HG02571 (cell line): Measurements from ENCODE around the gene TRABD.
"Not testable (repeated sequence)": the region's sequence is repeated elsewhere in the genome, so short reads cannot be mapped to it uniquely, and the experiment has no call there.

Experiments
- ATAC-seq: cut with Tn5 transposase; IDR thresholded peaks from one replicate; pipeline ENCODE4 v1.9.1; 2021; ENCODE audit warnings: mild to moderate bottlenecking, moderate library complexity; ENCODE audit not compliant: unreplicated experiment

TRABD gene, protein sequence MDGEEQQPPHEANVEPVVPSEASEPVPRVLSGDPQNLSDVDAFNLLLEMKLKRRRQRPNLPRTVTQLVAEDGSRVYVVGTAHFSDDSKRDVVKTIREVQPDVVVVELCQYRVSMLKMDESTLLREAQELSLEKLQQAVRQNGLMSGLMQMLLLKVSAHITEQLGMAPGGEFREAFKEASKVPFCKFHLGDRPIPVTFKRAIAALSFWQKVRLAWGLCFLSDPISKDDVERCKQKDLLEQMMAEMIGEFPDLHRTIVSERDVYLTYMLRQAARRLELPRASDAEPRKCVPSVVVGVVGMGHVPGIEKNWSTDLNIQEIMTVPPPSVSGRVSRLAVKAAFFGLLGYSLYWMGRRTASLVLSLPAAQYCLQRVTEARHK

DNA sequence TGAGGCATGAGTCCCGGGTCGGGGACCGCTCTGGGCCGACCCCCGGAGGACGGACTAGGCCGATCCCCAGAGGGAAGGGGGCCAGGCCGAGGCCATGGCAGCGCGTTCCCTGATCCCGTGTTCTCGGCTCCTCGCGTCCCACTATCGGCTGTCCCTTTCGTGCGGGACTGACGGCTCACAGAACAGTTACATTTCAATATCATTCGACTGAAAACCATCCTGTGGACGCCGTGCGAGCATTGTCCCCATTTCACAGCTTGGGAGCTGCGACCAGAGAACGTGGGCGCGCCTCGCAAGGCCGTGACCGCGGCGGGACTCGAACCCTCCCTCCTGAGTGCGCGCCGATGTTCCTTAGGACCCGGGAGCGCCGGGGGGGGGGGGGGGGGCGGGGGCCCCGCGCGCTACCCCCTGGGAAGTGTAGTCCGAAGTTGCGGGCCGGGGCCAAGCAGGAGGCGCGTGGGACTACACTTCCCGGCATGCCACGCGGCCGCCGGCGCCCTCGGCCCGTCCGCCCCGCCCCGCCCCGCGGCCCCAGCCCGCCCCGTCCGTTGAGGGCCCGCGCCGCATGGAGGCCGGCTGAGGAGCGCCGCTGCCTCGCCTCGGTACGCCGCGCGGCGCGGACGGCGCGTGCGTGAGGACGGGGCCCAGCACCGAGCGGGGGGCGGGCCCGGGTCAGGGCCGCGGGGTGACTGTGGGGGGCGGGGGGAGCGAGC lies at the start of gene TRABD:
Gene TRABD (plus strand): TSS at position 539 of the 713 bp plus-strand sequence. CDS start 7,148 bp downstream, outside the sequence.
- ATAC-seq = peak; percentile 43

DNA sequence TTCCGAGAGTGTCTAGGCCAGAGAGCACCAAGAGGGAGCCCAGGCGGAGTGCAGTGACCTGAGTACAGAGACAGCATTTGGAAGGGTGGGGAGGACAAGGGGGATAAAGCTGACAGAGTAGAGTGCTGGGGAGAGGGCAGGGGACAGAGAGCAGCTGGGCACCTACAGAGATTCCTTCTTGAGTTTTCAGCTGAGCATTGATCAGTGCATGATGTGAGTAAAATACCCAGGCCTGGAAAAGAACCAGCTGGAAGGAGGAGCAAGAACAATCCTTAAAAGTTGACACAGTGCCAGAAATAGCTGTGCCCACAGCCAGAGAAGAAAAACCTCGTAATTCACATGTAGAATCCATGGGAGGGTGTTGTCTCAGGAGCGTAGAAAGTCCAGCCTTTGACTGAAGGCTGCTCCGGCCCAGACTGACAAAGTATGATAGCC lies 49.1 kb upstream of the TRABD start:
- no peak for ATAC-seq

DNA sequence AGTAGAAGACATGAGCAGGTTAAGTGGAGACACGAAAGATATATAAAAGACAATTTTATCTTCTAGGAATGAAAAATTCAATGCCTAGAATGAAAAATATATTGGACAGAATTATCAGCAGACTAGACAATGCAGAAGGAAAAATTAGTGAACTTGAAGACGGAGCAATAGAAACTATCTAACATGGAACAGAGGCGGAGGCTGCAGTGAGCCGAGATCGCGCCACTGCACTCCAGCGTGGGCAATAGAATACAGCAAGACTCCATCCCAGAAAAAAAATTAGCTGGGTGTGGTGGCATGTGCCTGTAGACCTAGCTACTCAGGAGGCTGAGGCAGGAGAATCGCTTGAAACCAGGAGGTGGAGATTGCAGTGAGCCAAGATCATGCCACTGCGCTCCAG lies 48.4 kb upstream of the TRABD start:
- not testable (repeated sequence) for ATAC-seq

DNA sequence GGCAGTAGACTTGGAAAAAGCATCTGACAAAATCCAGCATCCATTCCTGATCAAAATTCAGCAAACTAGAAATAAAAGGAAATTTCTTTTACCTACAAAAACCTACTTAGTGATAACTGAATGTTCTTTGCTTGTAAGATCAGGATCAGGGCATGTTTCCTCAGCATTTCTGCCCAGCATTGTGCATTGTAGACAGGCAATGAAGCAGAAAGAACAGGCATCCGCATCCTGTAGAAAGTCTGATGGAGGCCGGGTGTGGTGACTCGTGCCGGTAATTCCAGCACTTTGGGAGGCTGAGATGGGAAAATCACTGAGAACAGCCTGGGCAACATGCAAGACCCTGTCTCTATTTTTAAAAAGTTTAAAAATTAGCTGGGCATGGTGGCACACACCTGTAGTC lies 47.7 kb upstream of the TRABD start:
- no peak for ATAC-seq

DNA sequence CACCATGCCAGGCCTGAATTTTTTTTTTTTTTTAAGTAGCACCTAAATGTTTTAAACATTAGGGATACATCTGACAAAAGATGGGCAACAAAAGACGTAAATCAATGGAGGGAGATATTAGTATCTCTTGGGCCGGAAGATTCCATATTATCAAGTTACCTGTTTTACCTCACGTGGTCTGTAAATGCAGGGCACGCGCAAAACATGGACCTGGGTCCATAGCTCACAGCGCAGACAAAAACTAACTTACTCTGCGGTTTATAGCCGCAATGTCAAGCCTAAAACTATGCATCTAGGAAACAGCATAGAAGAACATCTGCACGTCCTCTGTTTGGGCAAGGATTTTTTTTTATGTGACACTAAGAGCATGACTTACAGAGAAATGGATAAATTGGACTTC lies 46.7 kb upstream of the TRABD start:
- no peak for ATAC-seq

DNA sequence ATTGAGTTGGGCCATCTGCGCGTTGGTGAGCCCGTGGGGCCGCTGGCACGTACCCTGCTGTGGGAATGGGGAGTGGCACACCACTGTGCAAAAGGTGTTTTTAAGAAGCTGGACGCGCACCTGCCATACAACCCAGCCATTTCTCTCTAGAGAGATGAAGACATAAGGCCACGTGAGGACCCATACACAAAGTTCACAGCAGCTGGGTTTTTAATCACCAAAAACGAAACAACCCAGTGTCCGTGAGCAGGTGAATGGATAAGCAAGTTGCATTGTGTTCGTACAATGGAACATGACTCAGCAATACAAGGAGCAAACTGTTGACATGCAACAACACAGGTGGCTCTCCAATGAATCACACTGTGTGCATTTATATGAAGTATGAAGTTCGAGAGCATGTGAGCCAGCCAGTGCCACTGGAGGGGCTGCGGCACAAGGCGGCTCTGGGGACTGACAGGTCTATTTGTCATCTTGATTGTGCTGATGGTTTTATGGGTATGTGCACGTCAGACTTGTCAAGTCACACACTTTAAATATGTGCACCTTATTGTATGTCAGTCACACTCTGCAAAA lies 45.8 kb upstream of the TRABD start:
- no peak for ATAC-seq

DNA sequence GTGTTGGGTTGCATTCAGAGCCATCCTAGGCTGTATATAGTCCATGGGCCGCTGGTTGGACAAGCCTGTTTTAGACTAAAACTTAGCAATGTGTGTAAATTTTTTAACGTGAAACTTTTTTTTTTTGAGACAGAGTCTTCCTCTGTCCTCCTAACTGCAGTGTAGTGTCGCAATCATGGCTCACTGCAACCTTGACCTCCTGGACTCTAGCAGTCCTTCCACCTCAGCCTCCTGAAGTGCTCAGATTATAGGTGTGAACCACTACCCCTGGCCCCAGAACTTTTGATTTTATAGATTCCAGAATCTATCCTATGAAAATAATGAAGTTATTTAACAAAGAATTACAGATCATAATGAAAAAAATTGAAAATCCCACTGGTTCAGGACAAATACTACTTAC lies 45.1 kb upstream of the TRABD start:
- ATAC-seq = no peak

DNA sequence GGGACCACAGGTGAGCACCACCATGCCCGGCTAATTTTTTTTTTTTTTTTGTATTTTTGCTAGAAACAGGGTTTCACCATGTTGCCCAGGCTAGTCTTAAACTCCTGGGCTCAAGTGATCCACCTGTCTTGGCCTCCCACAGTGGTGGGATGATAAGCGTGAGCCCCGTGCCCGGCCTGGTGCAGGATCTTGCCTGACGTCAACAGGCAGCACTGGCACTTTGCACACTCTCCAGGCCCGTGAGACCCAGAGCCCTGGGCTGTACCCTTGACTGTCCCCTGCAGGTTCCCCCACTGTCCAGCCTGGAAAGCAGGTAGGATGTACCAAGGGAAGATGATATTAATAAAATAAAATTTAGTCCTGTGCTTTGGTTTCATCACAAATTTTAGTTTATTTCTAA lies 44.3 kb upstream of the TRABD start:
- no peak for ATAC-seq

DNA sequence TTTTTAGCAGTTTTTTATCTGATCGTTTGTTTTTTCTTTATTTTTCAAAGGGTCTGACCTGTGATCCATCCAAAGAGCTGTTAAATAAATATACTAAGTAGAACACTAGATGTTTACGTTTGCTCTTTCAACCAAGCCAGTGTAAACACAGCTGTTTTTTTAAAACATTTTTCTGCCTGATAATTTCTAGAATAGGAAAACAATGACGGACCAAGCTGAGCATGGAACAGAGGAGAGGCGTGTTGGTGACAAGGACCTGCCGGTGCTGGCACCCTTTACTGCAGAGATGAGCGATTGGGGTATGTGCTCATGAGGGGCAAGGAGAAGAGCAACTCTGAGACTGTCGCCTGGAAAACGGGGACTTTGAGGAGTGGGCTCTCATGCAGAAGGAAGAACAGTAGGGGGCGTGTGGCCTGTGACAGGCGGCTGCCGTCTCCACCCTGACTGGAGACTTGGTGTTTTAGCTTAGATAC lies 43.8 kb upstream of the TRABD start:
- ATAC-seq = no peak

DNA sequence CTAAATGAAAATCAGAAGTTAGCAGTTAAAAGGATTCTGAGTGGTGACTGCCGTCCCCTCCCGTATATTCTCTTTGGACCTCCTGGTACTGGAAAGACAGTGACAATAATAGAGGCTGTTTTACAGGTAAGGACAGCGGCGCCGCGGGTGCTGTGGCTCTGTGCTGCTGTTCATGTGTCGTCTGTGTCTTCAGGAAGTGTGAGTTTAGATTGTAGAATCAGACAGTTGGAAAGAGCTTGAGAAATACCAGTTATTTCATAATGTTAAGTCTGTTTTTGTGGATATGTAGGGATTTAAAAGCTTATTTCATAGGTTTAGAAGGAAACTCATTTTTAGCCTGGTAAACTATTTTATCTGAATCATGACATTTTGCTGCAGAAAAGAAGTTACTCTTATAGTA lies 42.6 kb upstream of the TRABD start:
- ATAC-seq = no peak

DNA sequence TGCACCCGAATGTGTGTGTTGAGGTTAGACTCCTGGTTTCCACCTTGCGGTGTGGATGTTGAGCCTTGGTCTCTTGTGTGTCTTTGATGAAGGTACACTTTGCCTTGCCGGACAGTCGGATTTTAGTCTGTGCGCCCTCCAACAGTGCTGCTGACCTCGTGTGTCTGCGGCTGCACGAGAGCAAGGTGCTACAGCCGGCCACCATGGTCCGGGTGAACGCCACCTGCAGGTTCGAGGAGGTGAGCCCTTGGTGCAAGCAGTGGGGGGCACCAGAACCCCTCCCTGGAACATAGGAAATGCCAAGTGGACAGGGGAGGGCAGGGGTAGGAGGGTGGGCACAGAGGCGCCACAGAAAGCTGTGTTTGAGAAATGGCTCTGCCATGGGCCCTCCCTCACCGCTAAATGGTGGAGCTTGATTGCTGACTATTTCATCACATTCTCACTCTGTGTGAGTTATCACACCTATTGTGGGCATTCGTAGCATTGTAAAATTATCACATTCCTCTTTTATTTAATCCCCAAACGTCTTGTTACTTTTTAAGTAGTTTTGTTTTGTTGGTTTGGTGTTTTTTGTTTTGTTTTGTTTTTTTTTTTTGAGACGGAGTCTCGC lies 41.6 kb upstream of the TRABD start:
- no peak for ATAC-seq

DNA sequence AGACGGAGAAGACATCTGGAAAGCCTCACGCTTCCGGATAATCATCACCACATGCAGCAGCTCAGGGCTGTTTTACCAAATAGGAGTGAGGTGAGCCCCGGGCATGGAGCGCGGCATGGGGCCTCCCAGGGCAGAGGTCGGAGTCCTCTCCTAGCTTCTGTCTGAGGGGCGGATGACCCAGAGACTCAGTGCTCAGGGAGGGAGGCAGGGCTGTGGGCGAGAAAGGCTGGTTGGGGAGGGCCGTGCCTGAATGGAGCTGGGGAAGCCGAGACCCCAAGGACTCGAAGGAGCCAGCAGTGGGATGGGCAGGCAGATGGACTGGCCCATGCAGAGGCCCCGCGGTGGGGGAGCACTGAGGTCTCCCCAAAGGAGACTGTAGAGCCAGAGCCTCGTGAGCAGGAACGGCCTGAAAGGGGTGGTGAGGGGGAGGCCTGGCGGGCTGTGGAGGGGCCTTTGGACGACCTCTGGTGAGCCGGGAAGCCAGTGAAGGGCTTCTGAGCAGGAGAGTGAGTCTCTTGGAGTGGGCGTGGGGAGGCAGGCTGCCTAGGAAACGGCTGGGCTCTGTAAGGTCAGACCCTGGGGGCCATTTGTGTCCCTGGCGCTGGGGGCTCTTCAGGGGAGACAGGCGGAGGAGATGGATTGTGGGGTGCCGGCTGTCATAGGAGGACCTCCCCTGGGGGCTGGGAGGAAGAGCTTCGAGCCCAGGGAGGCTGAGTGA lies 39.8 kb upstream of the TRABD start:
- no peak for ATAC-seq

DNA sequence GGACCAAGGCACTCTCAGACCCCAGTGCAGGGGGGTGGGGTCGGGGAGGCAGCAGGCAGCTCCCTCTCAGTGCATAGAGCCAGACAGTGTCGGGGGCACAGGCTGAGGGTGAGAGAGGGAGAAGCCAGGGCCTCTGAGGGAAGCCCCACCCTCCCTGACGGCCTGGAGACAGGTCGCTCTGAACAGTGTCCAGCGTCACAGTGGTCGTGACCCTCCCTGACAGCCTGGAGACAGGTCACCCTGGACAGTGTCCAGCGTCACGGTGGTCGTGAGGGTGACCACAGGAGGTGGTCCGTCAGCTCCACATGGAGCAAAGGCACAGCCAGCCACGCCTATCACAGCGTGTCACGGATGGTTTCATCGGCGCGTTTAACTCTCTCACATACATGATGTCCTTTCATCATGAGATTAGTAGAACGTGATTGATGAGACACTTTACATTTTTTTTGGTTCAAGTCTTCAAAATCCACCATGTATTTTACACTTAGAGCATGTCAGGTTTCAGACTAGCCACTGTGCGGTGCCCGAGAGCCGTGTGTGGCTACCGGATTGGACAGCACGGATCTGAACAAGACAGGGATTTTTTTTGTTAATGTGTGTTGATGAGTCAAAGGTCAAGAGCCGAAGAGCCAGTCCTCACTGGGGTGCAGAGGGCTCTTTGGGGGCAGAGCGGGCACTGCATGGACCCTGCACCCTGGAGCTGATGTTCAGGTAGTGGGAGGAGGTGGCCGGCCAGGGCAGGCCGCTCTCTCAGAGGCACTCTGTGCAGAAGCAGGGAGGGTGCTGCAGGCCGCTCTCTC lies 39.1 kb upstream of the TRABD start:
- no peak for ATAC-seq

DNA sequence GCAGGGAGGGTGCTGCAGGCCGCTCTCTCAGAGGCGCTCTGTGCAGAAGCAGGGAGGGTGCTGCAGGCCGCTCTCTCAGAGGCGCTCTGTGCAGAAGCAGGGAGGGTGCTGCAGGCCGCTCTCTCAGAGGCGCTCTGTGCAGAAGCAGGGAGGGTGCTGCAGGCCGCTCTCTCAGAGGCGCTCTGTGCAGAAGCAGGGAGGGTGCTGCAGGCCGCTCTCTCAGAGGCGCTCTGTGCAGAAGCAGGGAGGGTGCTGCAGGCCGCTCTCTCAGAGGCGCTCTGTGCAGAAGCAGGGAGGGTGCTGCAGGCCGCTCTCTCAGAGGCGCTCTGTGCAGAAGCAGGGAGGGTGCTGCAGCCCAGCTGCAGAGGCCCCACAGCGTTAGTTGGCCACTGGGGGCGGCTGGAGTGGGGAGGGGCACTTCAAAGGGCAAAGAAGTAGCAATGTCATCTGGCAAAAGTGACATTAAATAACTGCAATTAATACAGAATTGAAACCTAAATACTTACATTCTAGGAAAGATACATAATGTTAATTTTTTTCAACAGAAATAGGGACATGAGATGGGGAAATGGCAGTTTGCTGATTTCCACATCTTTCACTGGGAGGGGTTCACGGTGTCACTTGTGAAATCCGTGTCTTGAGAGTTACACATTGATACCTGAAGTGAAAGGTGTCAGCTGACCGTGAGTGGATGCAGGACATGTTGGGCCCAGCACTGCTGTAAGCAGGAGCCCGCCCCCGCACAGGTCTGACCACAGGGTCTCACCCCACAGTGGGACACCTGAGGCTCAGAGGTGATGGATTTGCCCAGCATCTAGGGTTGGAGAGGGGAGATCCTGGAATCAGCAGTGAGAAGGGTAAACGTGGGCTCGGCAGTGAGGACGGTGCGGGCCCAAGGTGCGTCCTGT lies 38.2 kb upstream of the TRABD start:
- ATAC-seq = not testable (repeated sequence)

DNA sequence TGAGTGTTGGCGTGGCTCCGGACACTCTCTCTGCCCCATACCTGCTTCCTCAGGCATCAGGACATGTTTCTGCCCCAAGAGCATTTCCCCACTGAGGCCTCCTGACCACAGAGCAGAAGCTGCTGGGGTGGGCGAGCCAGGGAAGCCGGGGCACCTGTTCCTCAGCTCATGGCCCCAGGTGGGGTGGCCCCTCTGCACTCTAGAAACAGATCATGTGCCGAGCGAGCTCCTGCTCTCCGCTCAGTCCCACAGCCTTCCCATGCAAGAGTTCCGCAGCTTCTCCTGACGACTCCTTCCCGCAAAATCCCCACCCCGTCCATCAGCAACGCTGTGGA lies 37.6 kb upstream of the TRABD start:
- ATAC-seq = no peak

DNA sequence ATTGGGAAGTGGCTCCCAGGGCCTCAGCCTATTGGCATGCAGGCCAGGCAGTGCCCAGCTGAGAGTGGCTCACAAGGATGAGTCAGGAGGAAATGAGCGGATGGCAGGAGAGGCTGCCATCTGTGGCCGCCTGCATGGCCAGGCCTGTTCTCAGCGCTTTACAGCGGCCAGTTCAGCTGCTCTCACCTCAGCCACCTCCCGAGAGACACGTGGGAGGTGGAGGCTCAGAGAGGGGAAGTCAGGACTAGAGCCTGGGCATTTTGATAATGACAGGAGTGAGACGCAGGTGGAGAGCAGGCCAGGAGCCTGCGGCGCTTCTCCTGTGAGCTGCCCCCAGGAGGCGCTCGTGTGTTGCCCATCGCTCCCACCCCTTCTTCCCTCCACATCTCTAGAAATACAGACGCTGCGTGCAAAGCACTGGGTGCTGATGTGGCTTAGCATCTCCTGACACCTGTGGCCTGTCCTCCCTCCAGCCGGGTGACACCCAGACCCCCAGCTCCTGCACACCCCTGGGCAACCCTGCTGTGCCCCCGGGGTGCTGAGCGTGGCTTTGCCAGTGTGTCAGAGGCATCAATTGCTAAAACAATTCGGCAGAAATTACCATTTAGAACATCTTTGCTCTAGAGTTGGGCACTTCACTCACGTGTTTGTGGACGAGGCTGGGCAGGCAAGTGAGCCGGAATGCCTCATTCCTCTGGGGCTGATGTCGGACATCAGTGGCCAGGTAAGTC lies 36.6 kb upstream of the TRABD start:
- no peak for ATAC-seq

DNA sequence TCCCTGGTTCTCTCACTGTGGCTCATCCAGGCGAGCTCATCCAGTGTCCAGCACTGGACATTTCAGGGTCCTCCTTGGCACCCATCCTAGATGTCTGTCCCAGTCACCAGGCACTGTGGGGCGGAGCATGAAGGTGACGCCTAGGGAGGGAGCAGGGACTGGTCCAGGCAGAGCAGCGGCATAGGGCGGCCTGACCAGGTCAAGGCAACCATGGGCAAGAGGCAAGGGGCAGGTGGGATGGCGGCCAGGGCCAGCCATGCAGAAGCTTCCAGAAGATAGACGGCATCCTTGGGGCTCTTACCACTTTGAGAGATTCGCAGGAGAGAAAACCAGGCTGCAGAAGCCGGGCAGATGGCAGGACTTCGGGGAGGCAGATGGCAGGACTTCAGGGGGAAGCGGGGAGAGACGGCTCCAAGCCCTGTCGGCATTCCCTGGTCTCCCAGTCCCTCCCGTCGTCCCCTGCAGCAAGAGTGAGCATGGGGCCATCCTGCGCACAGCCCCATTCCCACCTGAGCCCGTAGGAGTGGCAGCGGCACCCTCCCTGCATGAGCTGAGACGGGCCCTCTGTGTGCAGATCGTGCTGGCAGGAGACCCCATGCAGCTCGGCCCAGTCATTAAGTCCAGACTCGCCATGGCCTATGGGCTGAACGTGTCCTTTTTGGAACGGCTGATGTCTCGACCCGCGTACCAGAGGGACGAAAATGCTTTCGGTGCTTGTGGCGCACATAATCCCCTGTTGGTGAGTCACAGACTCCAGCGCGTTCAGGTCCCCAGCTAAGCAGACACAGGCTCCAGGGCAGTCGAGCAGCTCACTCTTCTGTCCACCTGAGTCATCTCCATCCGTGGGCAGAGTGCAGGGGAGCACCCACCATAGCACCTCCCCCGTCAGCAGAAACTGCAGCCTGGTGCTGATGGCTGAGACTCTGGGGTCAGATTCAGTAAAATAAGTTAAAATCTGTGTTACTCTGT lies 35.3 kb upstream of the TRABD start:
- no peak for ATAC-seq
